Effector CD4-positive, alpha-beta T cell (primary cell): Measurements from ENCODE around the gene SNED1.

Experiments used
- DNase-seq: peaks from one replicate; pipeline ENCODE4 v3.0.0-alpha.2; 2020

SNED1 gene

GRCh38 chr2:241030883-241031282 is 32.5 kb downstream of the SNED1 start:
- no peak for DNase-seq

GRCh38 chr2:241031436-241032165 is 33.2 kb downstream of the SNED1 start:
- DNase-seq, result no peak

GRCh38 chr2:241033336-241033987 is 35.0 kb downstream of the SNED1 start:
- no peak for DNase-seq

DNA sequence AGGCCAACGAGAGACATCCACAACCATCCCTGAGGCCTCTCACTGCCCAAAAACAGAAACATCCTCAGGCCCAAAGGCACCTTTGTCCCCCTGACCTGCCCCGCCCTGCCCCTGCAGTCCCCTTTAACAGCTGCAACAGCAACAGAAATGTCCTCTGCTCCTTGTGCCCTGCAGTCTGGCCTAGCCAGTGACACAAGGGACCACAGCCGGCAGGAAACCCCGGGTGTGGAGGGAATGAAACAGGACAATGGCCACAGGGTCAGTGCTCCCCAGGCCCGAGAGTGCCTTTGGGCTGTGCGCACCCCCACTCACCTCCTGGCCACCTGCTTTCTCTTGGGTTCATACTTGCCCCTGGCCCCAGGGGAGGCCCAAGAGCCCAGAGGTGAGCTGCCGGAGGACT is 35.6 kb downstream of the SNED1 start:
- DNase-seq, result no peak

- DNase-seq, result no peak
Observed at GRCh38 chr2:241034490-241035141, 36.2 kb downstream of the SNED1 start.

GRCh38 chr2:241035142-241035817 is 36.9 kb downstream of the SNED1 start:
- peak; percentile 46 for DNase-seq

- DNase-seq, result peak; percentile 47
Observed at GRCh38 chr2:241035818-241036396, 37.5 kb downstream of the SNED1 start.

DNA sequence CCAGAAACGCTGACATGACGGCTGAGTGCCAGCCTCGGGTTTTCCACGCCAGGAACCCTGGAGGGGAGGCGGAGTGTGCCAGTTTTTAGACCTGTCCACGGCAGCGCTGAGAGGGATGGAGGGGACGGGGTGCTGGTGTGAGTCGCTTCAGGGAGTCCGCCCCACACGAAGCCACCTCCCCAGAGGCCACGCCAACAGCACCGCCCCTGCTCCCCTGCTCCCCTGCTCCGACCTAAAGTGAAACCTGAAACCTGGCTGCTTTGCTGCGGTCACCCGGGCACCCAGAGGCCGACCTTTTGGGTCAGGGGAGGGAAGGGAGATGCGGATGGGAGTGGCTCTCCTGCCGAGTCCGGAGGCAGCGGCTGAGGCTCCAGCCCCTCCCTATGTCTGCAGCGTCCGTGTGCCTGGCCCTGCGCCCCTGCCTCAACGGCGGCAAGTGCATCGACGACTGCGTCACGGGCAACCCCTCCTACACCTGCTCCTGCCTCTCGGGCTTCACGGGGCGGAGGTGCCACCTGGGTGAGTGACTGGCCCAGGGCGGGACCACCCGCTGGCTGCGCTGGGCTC is 38.1 kb downstream of the SNED1 start:
- DNase-seq, result peak; percentile 48

DNA sequence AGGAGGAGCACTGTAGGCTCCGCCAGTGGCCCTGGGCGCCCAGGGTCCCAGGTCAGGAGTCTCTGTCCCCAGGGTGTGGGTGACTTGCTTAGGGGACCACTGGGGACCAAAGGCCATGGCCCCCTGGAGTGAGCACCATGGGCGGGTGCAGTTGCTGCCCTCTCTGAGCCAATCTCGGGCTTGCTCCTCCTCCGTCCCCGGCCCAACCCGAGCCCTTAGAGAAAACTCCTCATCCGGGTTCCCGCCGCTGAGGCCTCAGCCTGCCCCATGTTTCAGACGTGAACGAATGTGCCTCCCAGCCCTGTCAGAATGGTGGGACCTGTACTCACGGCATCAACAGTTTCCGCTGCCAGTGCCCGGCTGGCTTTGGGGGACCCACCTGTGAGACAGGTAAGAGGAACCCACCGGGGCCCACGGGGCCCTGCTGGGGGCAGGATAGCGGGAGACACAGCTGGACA is 38.6 kb downstream of the SNED1 start:
- DNase-seq, result no peak

DNA sequence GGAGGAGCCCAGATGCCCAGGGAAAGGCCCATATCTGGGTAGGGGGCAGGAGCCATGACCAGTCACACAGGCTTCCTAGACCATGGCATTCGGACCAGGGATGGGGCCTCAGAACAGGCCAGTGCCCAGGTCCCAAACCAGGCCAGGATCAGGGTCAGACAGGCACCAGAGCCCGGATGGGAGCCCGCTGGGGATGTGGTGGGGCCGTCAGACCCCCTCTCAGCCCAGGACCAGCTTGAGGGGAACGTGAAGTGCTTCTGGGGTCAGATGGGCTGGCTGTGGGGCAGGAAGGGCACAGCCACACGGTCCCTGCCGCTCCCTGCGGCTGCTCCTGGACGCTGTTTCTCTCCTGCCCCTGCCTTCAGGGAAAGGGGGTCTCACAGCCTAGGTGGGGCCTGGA is 39.1 kb downstream of the SNED1 start:
- DNase-seq, result no peak

GRCh38 chr2:241038374-241039180 is 40.2 kb downstream of the SNED1 start:
- DNase-seq, result no peak

GRCh38 chr2:241039416-241039815 is 41.0 kb downstream of the SNED1 start:
- no peak for DNase-seq

DNA sequence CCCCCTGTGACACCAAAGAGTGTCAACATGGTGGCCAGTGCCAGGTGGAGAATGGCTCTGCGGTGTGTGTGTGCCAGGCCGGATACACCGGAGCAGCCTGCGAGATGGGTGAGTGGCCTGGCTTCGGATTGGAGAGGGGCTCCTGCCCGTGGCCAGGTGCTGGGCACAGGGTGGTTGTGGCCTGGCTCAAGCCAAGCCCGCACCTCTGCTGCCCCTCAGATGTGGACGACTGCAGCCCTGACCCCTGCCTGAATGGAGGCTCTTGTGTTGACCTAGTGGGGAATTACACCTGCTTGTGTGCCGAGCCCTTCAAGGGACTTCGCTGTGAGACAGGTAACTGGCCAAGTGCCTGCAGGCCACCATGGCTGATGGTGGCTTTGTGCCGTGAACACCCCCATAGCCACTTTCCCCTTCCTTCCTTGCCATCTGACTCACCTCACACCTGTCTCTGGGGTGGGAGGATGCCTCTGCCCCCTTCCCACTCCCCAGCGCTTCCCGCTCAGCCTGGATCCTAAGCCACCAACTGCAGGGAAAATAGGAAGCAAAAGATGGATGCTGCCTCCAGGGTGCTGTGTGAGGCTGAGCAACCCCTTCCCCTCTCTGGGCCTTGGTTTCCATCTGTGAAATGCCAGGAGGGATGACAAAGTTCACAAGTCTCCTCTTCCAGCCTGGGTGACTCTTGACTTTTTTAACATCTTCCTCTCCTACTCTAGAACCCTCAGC is 41.8 kb downstream of the SNED1 start:
- no peak for DNase-seq

GRCh38 chr2:241041589-241042158 is 43.3 kb downstream of the SNED1 start:
- no peak for DNase-seq

DNA sequence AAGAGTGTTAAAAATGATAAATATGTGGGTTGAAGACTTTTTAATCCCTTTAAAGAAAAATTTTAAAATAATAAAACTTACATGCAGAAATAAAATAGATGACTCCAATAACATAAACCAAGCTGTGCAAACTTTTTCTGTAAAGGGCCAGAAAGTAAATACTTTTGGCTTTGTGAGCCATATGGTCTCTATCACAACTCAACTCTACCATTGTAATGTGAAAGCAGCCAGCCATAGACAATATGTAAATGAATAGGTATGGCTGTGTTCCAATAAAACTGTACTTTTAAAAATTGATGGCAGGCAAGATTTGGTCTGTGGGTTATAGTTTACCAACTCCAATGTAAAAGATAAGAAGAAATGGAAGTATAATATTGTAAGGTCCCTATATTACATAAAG is 45.2 kb downstream of the SNED1 start:
- no peak for DNase-seq

GRCh38 chr2:241047253-241048010 is 49.0 kb downstream of the SNED1 start:
- DNase-seq, result no peak

- no peak for DNase-seq
Observed at GRCh38 chr2:241048149-241048948, 49.9 kb downstream of the SNED1 start.

DNA sequence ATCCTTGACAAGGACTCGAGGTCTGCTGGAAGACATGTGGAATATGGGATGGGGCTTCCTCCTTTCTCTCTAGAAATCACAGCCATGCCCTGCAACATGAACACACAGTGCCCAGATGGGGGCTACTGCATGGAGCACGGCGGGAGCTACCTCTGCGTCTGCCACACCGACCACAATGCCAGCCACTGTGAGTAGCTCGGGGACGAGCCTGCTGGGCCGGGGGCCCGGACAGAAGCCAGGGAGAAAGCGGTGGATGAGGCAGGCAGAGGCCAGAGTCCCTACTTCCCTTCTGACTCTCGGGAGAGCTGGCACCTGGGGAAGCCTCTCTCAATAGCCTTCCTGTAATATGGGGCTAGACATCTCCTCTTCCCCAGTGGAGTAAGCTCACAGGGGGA is 50.5 kb downstream of the SNED1 start:
- no peak for DNase-seq
